SK-N-SH (cell line): Measurements from ENCODE around the gene OPCML. TPM values are rescaled to one million over a fixed set of nuclear protein-coding genes. Genes with fewer than 3 reads are reported as not detected.

ENCODE experiments used
- CTCF ChIA-PET: fragments of 300-600, 350-600 bp; formaldehyde crosslinking; extraction: SDS; loops from one replicate; lab custom pipeline; 2021; lab: Yijun Ruan, JAX
- POLR2A ChIA-PET: fragments of 350-600 bp; sonication (Branson Sonifier 250); formaldehyde crosslinking; extraction: SDS; loops from one replicate; lab custom pipeline; 2020; ENCODE audit warnings: antibody characterized with exemption, inconsistent platforms; lab: Yijun Ruan, JAX
- DNase-seq: peaks from one replicate; pipeline ENCODE4 v3.0.0; 2012
- H2AFZ ChIP-seq: fragments of 200-600 bp; sonication (generic); 2 replicates; pipeline ENCODE4 v1.8.1; 2016; ENCODE audit warnings: antibody characterized with exemption, mild to moderate bottlenecking, low read depth
- H3F3A ChIP-seq: fragments of 200-600 bp; sonication (generic); replicated peaks from 2 replicates; pipeline ENCODE3; 2016; ENCODE audit warnings: antibody characterized with exemption, mild to moderate bottlenecking; ENCODE audit not compliant: insufficient read depth
- H3K27ac ChIP-seq, 2 experiments: fragments of 200-500 bp in 1 of 2; fragments of 200-600 bp in 1 of 2; sonication (Bioruptor generic) in 1 of 2; sonication (generic), shearing (Covaris generic) in 1 of 2; 2 replicates each; pipeline versions ENCODE4 v1.5.1 to v1.6.1; 2014 to 2016; ENCODE audit warnings: low read depth in 2 of 2, inconsistent platforms in 1 of 2, low read length in 1 of 2, mild to moderate bottlenecking in 1 of 2, mixed read lengths in 1 of 2
- H3K27me3 ChIP-seq: fragments of 200-600 bp; sonication (generic), shearing (Covaris generic); 2 replicates; pipeline ENCODE4 v1.6.1; 2016; ENCODE audit warnings: mixed run types; ENCODE audit not compliant: insufficient read depth
- H3K36me3 ChIP-seq, 2 experiments: fragments of 200-500 bp in 1 of 2; fragments of 200-600 bp in 1 of 2; sonication (Bioruptor generic) in 1 of 2; sonication (generic) in 1 of 2; replicated peaks in 1 of 2; 2 replicates each; pipeline versions ENCODE3 to v1.5.1; 2014 to 2016; ENCODE audit warnings: low read length in 1 of 2, mild to moderate bottlenecking in 1 of 2; ENCODE audit not compliant: insufficient read depth in 2 of 2, control insufficient read depth in 1 of 2
- H3K4me1 ChIP-seq, 2 experiments: fragments of 200-500 bp in 1 of 2; fragments of 200-600 bp in 1 of 2; sonication (Bioruptor generic) in 1 of 2; sonication (generic), shearing (Covaris generic) in 1 of 2; 2 replicates each; pipeline versions ENCODE4 v1.5.1 to v1.6.1; 2014 to 2016; ENCODE audit warnings: low read depth in 1 of 2, low read length in 1 of 2, mixed run types in 1 of 2; ENCODE audit not compliant: insufficient read depth in 2 of 2, control insufficient read depth in 1 of 2
- H3K4me2 ChIP-seq: fragments of 200-600 bp; sonication (generic), shearing (Covaris generic); 2 replicates; pipeline ENCODE4 v1.6.1; 2017; ENCODE audit warnings: mixed run types
- H3K4me3 ChIP-seq, 2 experiments: fragments of 200-500 bp in 1 of 2; fragments of 200-600 bp in 1 of 2; sonication (Bioruptor generic) in 1 of 2; sonication (generic), shearing (Covaris generic) in 1 of 2; 2 replicates each; pipeline versions ENCODE4 v1.5.1 to v1.8.1; 2014 to 2016; ENCODE audit warnings: low read depth in 2 of 2, inconsistent platforms in 1 of 2, low read length in 1 of 2, mild to moderate bottlenecking in 1 of 2, mixed read lengths in 1 of 2, moderate library complexity in 1 of 2
- H3K79me2 ChIP-seq: fragments of 200-600 bp; sonication (generic); 2 replicates; pipeline ENCODE4 v1.8.1; 2017; ENCODE audit warnings: mild to moderate bottlenecking; ENCODE audit not compliant: insufficient read depth
- H3K9ac ChIP-seq: fragments of 200-600 bp; sonication (generic); 2 replicates; pipeline ENCODE4 v1.6.1; 2017; ENCODE audit warnings: mixed run types
- H3K9me2 ChIP-seq: fragments of 200-600 bp; sonication (generic); 2 replicates; pipeline ENCODE4 v1.6.1; 2017; ENCODE audit warnings: mixed run types
- H3K9me3 ChIP-seq: fragments of 200-600 bp; sonication (generic); 2 replicates; pipeline ENCODE4 v1.6.1; 2017; ENCODE audit warnings: mixed run types, mild to moderate bottlenecking, moderate library complexity
- H4K20me1 ChIP-seq: fragments of 200-600 bp; sonication (generic); 2 replicates; pipeline ENCODE4 v1.6.1; 2017; ENCODE audit warnings: mild to moderate bottlenecking, mixed run types; ENCODE audit not compliant: insufficient read depth
- CHD2 ChIP-seq: fragments of 150-350 bp; IDR thresholded peaks from 2 replicates; pipeline ENCODE4 v1.6.1; 2018; ENCODE audit warnings: low read length; ENCODE audit not compliant: partially characterized antibody
- CTCF ChIP-seq: fragments of 200-600 bp; sonication (generic); IDR thresholded peaks from 2 replicates; pipeline ENCODE4 v1.6.1; 2017; ENCODE audit warnings: antibody characterized with exemption, mild to moderate bottlenecking, moderate library complexity
- ELF1 ChIP-seq: IDR thresholded peaks from 2 replicates; pipeline ENCODE4 v1.4.0; 2012
- EZH2phosphoT487 ChIP-seq: fragments of 200-600 bp; sonication (generic); IDR thresholded peaks from 2 replicates; pipeline ENCODE4 v1.6.1; 2017; ENCODE audit warnings: low read depth, mixed run types, mild to moderate bottlenecking, antibody characterized with exemption, moderate library complexity, borderline replicate concordance
- FOSL2 ChIP-seq: IDR thresholded peaks from 2 replicates; pipeline ENCODE4 v1.4.0; 2012; ENCODE audit warnings: low read depth, mild to moderate bottlenecking, moderate library complexity, borderline replicate concordance
- FOXM1 ChIP-seq: IDR thresholded peaks from 2 replicates; pipeline ENCODE4 v1.4.0; 2012; ENCODE audit warnings: low read depth, mild to moderate bottlenecking
- GABPA ChIP-seq: IDR thresholded peaks from 2 replicates; pipeline ENCODE4 v1.4.0; 2012; ENCODE audit warnings: low read depth, mild to moderate bottlenecking
- JUND ChIP-seq: IDR thresholded peaks from 2 replicates; pipeline ENCODE4 v1.4.0; 2012
- MEF2A ChIP-seq: IDR thresholded peaks from 2 replicates; pipeline ENCODE4 v1.4.0; 2012; ENCODE audit warnings: low read depth, borderline replicate concordance
- NFIC ChIP-seq: IDR thresholded peaks from 2 replicates; pipeline ENCODE4 v1.4.0; 2012; ENCODE audit warnings: borderline replicate concordance
- NRF1 ChIP-seq: IDR thresholded peaks from 2 replicates; pipeline ENCODE4 v1.6.1; 2012; ENCODE audit warnings: low read depth, mild to moderate bottlenecking, low read length
- POLR2AphosphoS5 ChIP-seq: IDR thresholded peaks from 2 replicates; pipeline ENCODE4 v1.6.1; 2012; ENCODE audit warnings: low read depth, low read length
- RCOR1 ChIP-seq: fragments of 150-350 bp; IDR thresholded peaks from 2 replicates; pipeline ENCODE4 v1.6.1; 2017; ENCODE audit warnings: antibody characterized with exemption, low read length
- RFX5 ChIP-seq: IDR thresholded peaks from 2 replicates; pipeline ENCODE4 v1.6.1; 2012; ENCODE audit warnings: mild to moderate bottlenecking, improper control_type of control experiment, low read length
- SIN3A ChIP-seq: IDR thresholded peaks from 2 replicates; pipeline ENCODE4 v1.6.1; 2012; ENCODE audit warnings: low read depth, mild to moderate bottlenecking, low read length, moderate library complexity, borderline replicate concordance
- SMC3 ChIP-seq: IDR thresholded peaks from 2 replicates; pipeline ENCODE4 v1.6.1; 2012; ENCODE audit warnings: low read depth, low read length, improper control_type of control experiment
- TAF1 ChIP-seq: IDR thresholded peaks from 2 replicates; pipeline ENCODE4 v1.6.1; 2012; ENCODE audit warnings: low read depth, mild to moderate bottlenecking, low read length, moderate library complexity, borderline replicate concordance
- TCF12 ChIP-seq: IDR thresholded peaks from 2 replicates; pipeline ENCODE4 v1.4.0; 2012
- TEAD4 ChIP-seq: IDR thresholded peaks from 2 replicates; pipeline ENCODE4 v1.4.0; 2012; ENCODE audit warnings: mild to moderate bottlenecking, borderline replicate concordance; ENCODE audit not compliant: insufficient read depth
- USF1 ChIP-seq: IDR thresholded peaks from 2 replicates; pipeline ENCODE4 v1.4.0; 2012; ENCODE audit warnings: low read depth, borderline replicate concordance
- YY1 ChIP-seq: IDR thresholded peaks from 2 replicates; pipeline ENCODE4 v1.4.0; 2012; ENCODE audit warnings: low read depth, mild to moderate bottlenecking
- ZBTB33 ChIP-seq: IDR thresholded peaks from 2 replicates; pipeline ENCODE4 v1.4.0; 2012; ENCODE audit warnings: low read depth, borderline replicate concordance
- WGBS: methylation state at CpG from one replicate; pipeline ENCODE4 v1.1.6; 2017; ENCODE audit warnings: low lambda C conversion rate; 5-methylcytosine and 5-hydroxymethylcytosine counted together
- polyA plus RNA-seq, 3 experiments: library from polyadenylated mRNA; depleted of rRNA; stranded (reverse); fragments of >200 nt; gene quantifications; 2 replicates each; pipeline ENCODE4 v1.2.3, GENCODE V29; 2012

OPCML gene
- polyA plus RNA-seq, 1 of the 3 experiments (the other 2 are of a cell fraction) = not detected

- no peak overlapping the region for H2AFZ ChIP-seq
- H3K4me2 ChIP-seq = no peak overlapping the region
- no peak overlapping the region for H3K9ac ChIP-seq
- no peaks in the 10 kb centered on the region for H3K79me2 ChIP-seq
- WGBS = 6% methylated on average over 4 of the region's 6 CpGs
- H3K27ac ChIP-seq = no peak overlapping the region
- TF ChIP-seq SIN3A (no peak), FOXM1 (no peak), TCF12 (no peak), USF1 (no peak), ELF1 (no peak), JUND (no peak), NRF1 (no peak), NFIC (no peak), TEAD4 (no peak), FOSL2 (no peak), CTCF (no peak), POLR2AphosphoS5 (no peak), MEF2A (no peak), RFX5 (no peak)
- TF ChIP-seq, all 33 proteins: peak for 0
- Histone ChIP-seq H3K4me1 (no peaks in the 10 kb centered on the region), H3K4me3 (no peak overlapping the region), H3K9me3 (no peaks in the 10 kb centered on the region), H3K36me3 (no peaks in the 10 kb centered on the region), H4K20me1 (no peaks in the 10 kb centered on the region), H3K9me2 (no peaks in the 10 kb centered on the region), H3K27me3 (no peaks in the 10 kb centered on the region), H3F3A (no peaks in the 10 kb centered on the region)
- DNase-seq = no peak
- POLR2A ChIA-PET = no interaction called here
- CTCF ChIA-PET = no interaction called here
Measured at GRCh38 chr11:133533205-133533604, 904 bp upstream of the OPCML start.

- Histone ChIP-seq H3K27me3 (no peaks in the 10 kb centered on the region), H3F3A (no peaks in the 10 kb centered on the region), H3K9ac (no peak overlapping the region), H2AFZ (no peak overlapping the region), H3K27ac (no peak overlapping the region), H3K9me2 (no peaks in the 10 kb centered on the region), H3K36me3 (no peaks in the 10 kb centered on the region), H3K4me1 (peaks cover 0 to 6% of the 10 kb centered on the region in 2 experiments; a peak in 1 of 4 replicates), H4K20me1 (no peaks in the 10 kb centered on the region), H3K9me3 (no peaks in the 10 kb centered on the region), H3K4me3 (no peak overlapping the region), H3K79me2 (no peaks in the 10 kb centered on the region), H3K4me2 (no peak overlapping the region)
- WGBS = 15% methylated on average over 6 of the region's 6 CpGs
- DNase-seq = no peak
- TF ChIP-seq ELF1 (no peak), CHD2 (no peak), ZBTB33 (no peak), RFX5 (no peak), GABPA (no peak), TAF1 (no peak), RCOR1 (no peak), EZH2phosphoT487 (no peak), YY1 (no peak), SMC3 (no peak), FOXM1 (no peak)
- ChIA-PET POLR2A (interaction anchor here (0.7 kb wide), 1 partner anchor 12 kb away, joined by 3 read pairs; no protein-coding TSS in a partner anchor), CTCF (no interaction called here)
Measured at GRCh38 chr11:133531458-133531857, 843 bp downstream of the OPCML start.
